ENCODE measurements around the gene KIF16B. TPM values are rescaled to one million over a fixed set of nuclear protein-coding genes. Genes with fewer than 3 reads are reported as not detected.

The KIF16B gene
- total and polyA plus RNA-seq, 2 of the 13 experiments (the other 11 are each of a cell fraction or from before 2014, with no cell fraction given), result 6.9 to 18.0 TPM

GRCh38 chr20:16573001-16573965 is at the start of gene KIF16B (continued):
- TF ChIP-seq KLF9 (CRISPR knock-in tag; IDR thresholded peaks at IDR 0.05; ENCODE audit: low read depth) (peak; percentile 81; the same call in 1 of the 2 replicates), TARDBP (CRISPR knock-in tag; IDR thresholded peaks at IDR 0.05) (peak; percentile 99), HNRNPH1 (optimal IDR thresholded peaks at IDR 0.05; ENCODE audit: low read depth, low read length) (peak; percentile 47), BRCA1 (CRISPR knock-in tag; IDR thresholded peaks at IDR 0.05) (peak; percentile 96; the same call in 1 of the 2 replicates), ATF6 (CRISPR knock-in tag; conservative IDR thresholded peaks at IDR 0.05) (0 out of 2 replicates have a peak, but pooled peaks have one; percentile 54), EZH2 (conservative IDR thresholded peaks at IDR 0.05; ENCODE audit: low read depth, low read length) (no peak), ZNF605 (CRISPR knock-in tag; IDR thresholded peaks at IDR 0.05) (peak; percentile 85; the same call in 1 of the 2 replicates), ETS1 (CRISPR knock-in tag; IDR thresholded peaks at IDR 0.05) (peak; percentile 77; the same call in 1 of the 2 replicates), U2AF1 (optimal IDR thresholded peaks at IDR 0.05; ENCODE audit: low read depth, low read length) (peak; percentile 98), ZNF576 (CRISPR knock-in tag; IDR thresholded peaks at IDR 0.05) (peak; percentile 93), FOXO4 (CRISPR knock-in tag; conservative IDR thresholded peaks at IDR 0.05) (no peak), GATA4 (IDR thresholded peaks at IDR 0.05; ENCODE audit: borderline replicate concordance, low read depth) (peak; percentile 76; the same call in 1 of the 2 replicates), ZNF570 (CRISPR knock-in tag; IDR thresholded peaks at IDR 0.05; ENCODE audit: borderline replicate concordance) (peak; percentile 72; the same call in 1 of the 2 replicates), ZNF460 (CRISPR knock-in tag; IDR thresholded peaks at IDR 0.05; ENCODE audit: borderline replicate concordance) (peak; percentile 82; the same call in 1 of the 2 replicates), ZFP36L1 (CRISPR knock-in tag; IDR thresholded peaks at IDR 0.05) (peak; percentile 99), ZNF768 (CRISPR knock-in tag; IDR thresholded peaks at IDR 0.05) (peak; percentile 82; the same call in 1 of the 2 replicates), ZNF672 (CRISPR knock-in tag; IDR thresholded peaks at IDR 0.05) (no peak), ZNF761 (CRISPR knock-in tag; conservative IDR thresholded peaks at IDR 0.05) (0 out of 2 replicates have a peak, but pooled peaks have one; percentile 44), ZBTB21 (CRISPR knock-in tag; IDR thresholded peaks at IDR 0.05) (peak; percentile 34), ZNF33A (CRISPR knock-in tag; IDR thresholded peaks at IDR 0.05; ENCODE audit: borderline replicate concordance) (peak; percentile 95; the same call in 1 of the 2 replicates), FOXK1 (CRISPR knock-in tag; IDR thresholded peaks at IDR 0.05; ENCODE audit: borderline replicate concordance, low read depth) (peak; percentile 90), ZEB1 (IDR thresholded peaks at IDR 0.05; ENCODE audit: insufficient replicate concordance, low read depth) (peak; percentile 71), SMAD9 (CRISPR knock-in tag; IDR thresholded peaks at IDR 0.05) (no peak; the same call in 1 of the 2 replicates), GATAD1 (CRISPR knock-in tag; IDR thresholded peaks at IDR 0.05) (peak; percentile 88), SP140L (CRISPR knock-in tag; IDR thresholded peaks at IDR 0.05; ENCODE audit: borderline replicate concordance) (no peak)
